Measurements from ENCODE around the gene TMEM229B.

TMEM229B gene

GRCh38 chr14:67423424-67423823 is 65.1 kb downstream of the TMEM229B start:
- DNase-seq (ENCODE audit: low read depth): no peak

DNA sequence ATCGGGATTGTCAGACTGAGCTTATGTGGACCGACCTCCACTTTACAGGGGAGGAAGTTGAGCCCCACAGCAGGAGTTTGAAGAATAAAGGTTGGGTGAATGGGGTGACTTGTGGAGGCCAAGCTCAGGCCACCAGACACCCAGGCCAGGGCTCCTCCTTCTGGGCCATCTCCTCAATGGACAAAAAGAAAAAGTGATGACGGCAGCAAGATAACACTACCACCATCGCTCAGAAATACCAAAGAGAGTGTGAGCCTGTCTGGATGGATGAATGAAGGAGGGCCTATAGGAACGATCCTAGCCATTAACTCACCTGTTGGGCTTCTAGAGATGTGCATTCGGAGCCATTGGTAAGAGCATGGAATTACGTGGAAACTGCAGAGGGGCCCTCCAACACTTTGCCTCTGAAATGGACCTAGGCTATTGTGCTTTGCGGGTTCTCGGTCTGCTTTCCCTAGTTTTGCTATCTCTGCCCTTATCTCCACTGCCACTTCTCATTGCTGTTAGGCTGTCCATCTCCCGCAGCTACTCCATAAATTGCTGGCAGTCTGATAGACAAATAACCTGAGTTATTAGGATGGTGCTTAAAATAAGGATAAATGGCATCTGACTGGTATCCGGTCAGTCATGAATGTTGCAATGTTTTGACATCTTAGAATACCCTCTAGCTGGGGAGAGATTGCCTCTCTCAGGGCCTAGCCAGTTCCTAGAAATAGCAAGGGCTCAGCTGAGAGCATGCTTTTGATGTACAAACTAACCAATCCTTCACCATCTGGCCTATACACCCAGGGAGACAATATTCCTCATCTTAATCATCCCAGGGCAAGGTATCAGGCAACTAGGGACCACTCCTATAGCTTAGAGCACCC is 66.9 kb downstream of the TMEM229B start:
- DNase-seq (ENCODE audit: low read depth): no peak

Measured in activated T-cell treated with anti-CD3 and anti-CD28 coated beads for 1 hour (primary cell).